Stimulated activated CD8-positive, alpha-beta memory T cell treated with anti-CD3 and anti-CD28 coated beads, Interleukin-4, amount 100 ng/mL, for 4 hours (primary cell): ENCODE measurements around the gene PPP1R36.

Experiments
- DNase-seq, 2 donors: peaks; one replicate each; pipeline ENCODE4 v3.0.0-alpha.2; 2020; ENCODE audit warnings: low read depth in 2 of 2, low spot score in 1 of 2

PPP1R36 gene, protein sequence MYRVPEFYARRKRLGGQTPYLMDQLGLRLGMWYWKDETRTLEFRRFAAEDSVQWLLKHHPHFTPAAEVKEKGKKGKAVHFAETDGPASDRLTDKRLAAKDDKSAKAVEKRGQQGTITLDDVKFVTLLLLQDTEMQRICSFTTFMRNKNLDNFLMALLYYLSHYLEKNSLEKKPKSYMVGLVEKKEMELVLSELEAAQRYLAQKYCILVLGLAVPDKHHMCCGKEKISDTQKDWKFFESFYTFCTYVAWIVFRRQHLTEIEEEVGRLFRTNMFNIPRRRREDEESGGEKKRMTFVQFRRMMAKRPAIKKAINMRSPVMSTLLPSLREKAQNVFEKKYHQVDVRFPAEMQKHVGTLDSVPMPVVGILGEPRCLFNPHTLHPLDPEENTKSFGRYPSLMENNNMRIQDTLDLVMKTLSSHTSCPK

DNA sequence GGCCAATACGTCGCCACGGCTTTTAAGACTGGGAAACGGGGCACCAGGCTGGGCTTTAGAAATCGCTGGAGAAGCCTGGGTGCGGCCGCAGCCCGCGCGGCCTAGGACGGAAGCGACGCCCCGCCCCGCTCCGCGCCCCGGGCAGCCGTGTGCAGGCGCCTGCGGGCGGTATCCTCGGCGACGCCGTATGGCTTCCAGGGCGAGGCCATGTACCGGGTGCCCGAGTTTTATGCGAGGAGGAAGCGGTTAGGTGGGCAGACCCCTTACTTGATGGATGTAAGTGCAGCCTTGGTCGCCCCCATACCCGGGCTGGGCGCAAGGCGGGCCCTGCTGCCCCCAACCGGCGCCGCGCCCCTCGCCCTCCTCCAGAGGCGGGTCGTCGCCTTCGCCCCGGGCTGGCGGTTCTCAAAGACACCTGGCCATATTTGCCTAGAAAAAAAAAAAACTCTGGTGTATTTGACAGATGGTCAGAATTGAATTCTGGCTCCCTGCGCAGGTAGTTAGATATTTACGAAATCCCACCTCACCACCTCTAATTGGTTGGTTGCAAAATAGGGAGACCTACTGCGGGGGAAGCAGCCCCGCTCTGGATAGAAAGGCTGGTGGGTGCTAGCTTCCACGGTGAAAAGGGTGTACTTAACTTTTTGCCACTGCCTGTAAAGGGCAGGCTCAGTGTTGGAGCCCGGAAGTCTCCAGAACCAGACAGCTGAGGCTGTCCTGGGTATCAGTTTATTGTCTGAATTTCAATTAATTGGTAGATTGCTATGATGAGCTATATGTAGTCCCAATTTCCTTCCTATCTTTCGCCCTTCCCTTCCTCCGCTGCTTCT lies at the start of gene PPP1R36:
Gene PPP1R36 (plus strand): TSS at position 171 of the 830 bp plus-strand sequence. CDS start 37 bp downstream, at position 208.
- DNase-seq: no peak

DNA sequence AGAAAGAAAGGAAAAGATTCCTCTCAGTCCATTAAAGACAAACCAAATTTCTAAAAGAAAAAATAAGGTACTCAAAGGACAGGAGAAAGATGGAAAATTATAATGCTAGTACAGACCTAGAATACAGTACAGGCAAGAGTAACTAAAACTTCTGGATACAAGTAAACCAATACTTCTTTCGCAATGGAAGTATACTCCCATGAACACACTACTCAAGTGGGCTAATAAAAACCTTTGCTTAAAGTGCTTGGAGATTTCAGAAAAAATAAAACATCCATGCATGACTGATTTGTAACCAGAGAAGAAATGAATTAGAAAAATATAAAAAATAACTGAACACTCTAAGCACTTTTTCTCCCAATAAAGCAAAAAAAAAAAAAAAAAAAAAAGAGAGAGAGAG lies 49.7 kb upstream of the PPP1R36 start:
- no peak for DNase-seq

DNA sequence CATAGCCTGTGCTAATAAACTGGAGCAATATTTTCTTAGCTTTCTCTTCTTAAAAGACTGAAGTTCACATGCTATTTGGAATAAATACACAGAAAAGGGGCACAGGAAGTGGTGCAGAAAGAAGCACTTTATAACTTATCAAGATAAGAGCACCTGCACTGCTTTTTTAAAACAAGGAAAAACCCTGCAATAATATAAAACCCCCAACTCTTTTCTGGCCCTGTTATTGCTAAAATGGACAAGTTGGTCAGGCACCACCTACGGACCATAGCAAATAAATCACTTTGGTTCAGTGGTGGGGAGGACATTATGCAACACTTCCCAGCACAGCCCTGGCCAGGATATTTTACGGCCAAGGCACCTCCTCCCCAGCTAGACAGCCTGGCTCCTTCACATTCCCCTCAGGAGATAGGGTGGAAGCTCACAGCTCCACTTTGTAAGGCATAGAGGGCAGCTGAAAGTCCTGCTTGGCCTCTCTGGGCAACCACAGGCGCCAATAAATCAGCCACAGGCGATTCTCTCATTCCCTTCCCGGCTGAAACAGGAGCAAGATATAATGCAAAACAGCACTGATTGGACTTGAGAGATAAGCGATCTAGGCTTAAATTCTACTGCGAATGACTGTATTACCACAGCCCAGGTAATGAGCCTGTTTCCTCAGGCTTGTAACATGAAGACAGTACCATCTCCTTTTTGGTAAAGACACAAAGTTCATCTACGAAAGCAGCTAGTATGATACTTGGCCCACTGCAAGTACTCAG lies 48.2 kb upstream of the PPP1R36 start:
- DNase-seq: no peak

DNA sequence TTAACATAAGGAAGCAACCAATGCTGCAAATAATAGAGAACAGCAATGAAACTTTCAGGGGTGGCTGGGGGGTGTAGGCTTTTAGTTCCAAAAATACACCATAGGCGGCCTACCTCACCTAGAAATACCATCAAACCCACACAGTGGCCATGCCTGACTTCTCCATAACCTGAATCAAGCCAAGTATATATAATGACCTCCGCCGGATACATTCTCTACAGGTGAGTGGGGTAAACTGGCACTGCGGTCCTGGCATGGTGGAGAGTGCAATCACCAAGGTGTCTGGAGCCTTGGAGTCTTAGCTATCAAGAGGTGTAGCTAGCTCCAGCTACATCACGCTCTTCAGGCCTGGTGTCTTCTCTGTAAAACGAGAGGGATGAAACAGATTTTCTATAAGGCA lies 47.3 kb upstream of the PPP1R36 start:
- no peak for DNase-seq

DNA sequence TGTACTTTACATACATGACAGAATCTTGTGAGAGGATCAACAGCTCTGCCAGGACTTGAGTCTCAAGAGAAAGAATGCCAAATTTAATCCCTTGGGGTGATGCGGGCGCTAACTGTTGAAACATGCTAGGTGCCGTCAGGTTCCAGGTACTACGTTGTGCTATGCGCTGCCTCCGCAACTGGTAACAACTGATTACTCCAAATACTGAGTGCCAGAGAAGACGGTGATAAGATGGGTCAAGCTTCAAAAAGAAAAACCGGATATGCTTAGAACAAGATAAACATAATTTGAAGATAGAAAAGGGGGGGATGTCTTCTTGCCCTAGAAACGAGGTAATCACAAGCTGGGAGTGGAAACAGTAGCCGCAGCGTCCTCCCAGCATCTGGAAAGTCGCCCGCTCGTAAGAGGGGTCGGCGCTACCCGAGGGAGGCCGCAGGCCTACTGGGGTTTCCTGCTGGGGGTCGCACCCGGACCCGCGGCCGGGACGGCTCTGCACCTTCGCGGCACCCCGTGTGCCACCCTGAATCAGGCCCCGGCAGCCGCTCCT lies 46.8 kb upstream of the PPP1R36 start:
- no peak for DNase-seq

DNA sequence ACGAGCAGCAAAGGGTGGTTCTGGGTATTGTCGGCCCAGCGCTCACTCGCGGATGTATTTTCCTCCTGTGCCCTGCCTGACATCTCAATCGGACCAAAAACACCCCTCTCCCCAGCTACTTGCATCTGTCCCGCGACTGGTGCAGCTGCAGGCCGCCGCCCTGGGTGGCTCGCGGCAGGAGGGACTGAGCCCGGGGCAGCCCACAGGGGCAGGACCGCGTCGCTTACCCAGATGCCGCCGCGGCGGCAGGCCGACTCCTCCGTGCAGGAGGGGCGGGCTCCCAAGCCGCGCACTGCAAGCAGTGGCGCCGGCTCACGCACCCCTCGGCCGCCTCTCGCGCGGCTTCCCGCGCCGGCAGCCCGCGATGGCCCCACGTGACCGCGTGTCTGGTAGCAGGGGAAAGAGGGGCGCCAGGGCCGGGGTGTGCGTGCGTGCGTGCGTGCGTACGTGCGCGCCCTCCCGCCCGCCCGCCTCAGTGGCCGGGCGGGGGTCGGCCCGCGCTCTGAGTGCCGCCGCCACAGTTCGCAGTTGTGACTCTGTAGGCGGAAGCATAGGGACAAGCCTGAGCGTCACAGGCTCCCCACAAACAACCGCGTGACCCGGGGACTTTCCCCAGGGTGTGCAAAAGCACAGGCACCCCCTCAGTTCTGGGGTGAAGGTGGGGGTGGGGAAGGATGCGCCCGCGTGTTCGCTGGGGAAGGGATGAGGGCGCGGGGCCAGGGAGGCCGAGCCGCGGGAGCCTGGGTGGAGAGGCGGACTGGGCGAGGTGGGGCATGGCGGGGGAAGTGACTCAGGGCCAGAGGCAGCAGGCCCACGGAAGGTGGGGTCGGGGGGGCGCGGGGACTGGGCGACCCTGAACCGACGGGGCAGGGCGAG lies 46.1 kb upstream of the PPP1R36 start, which contains the start of gene ZBTB25:
Gene ZBTB25 (minus strand): TSS at position 405 of the 876 bp plus-strand sequence. CDS start 13,305 bp downstream, outside the sequence.
- DNase-seq: peak; percentile 93 to 94

DNA sequence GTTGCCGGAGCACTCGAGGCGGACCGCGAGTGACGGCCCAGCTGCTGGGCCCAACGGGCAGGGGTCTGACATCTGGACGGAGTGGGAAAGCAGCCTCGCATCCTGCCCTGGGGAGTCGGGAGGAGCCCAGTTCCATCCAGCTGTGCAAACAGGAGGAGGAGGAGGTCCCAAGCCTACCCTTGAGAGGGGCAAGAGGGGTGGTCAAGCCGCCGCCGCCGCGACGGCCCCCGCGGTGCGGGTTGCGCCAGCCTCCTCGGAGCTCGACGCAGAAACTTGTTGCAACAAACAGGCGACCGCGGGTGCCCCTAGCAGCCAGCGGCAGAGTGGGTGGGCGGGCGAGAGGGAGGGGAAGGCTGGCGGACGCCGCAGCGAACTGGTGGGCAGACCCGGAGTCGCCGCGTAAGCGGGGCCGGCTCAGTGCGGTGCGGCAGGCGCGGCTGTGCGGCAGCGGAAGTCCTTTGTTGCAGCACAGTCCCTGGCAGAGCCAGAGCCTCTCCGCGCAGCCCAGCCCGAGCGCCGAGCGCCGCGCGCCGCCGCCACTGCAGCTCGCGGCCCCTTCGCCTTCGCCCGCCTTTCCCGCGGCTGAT lies 45.4 kb upstream of the PPP1R36 start, which contains the start of gene ZBTB1:
Gene ZBTB1 (plus strand): TSS at position 461 of the 587 bp plus-strand sequence. CDS start 16,735 bp downstream, outside the sequence.
- DNase-seq: peak; percentile 59 to 81

DNA sequence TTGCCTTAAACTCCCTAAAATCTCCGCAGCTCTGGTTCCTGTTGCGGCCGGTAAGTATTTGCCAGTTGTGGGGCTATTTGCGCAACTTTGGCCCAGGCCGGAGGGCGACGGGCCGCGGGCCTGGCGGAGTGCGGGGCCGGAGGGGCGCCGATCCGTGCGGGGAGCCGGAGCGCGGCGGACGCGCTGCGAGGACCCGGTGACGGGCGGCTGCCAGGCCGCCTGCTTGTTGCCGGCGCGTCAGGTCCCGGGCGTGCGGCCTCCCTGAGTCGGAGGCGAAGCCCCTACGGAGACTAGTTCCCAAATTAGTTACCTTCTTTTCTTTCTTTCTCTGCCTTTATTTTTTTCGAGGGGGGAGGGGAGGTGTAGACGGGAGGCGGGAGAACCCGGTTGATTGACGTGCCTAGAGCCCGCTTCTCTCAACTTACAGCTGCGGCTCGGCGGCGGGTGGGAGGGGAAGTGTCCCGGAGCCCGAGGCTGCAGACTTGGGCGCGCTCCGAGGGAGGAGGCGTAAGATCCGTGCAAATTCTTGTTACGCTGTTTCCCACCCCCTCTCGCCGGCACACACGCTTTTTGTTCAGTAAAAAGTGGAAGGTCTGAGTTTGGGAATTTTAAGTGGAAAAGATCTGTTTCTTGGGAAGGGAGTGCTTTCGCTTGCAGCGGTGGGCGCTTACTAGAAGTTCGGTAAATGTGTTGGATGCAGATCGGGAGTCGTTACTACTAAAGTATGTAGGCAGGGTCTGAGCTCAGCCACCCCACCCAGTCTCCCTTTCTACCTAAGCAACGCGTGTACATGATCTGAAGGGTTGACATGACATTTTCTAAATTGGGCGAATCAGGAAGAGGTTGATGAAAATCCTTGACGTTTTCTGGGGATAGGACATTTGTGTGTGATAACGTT lies 44.6 kb upstream of the PPP1R36 start:
- DNase-seq: peak; percentile 56 to 72

DNA sequence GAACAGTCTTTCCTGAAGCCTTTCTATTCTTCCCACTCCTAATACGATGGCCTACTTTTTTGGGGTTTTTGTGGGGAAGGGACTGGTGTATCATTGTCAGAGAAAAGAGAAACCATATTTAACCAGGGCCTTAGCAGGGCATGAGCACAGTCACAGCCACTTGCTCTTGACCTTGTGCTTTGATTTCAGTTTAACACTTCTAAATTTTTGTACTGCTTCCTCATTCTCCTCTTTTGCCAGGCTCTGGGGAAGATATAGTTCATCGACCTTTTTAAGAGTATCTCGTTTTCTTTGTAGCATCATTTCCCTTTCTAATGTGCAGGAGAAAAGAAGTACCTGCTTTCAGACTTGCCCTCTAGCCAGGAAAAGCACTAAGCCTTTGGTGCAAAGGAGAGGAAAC lies 43.0 kb upstream of the PPP1R36 start:
- DNase-seq: no peak

DNA sequence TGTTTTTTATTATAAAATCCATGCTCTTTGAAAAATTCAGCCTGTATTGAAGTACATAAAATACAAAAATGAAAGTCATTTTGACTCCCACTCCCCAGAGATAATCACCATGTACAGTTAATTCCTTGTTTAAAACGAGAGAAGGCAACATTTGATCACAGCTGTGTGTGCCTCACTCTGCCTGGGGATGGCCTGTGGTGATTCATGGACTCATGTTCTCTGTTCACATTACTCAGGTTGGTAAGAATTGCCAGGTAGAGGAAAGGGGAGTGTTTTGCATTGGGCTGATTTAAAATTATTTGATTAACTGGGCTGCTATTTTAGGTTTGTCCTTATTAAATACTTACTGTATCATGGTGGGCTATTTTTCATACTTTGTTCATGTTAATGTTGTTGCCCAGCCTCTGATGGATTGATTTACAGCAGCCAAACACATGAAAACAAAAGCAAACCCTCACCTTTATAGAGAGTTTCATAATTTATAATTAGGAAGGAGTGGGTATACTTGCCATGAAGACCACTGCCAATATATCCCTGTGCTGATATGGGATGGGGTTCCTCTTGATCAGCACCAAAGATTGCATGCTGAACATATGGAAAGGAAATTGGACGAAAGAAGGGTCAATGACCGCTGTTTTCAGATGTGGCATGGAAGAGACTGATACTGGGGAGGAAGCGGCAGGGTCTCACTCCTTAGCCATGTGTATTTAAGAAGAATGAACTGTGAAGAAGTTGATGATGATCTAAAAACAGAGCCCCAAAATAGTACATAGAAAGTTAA lies 42.2 kb upstream of the PPP1R36 start:
- DNase-seq: peak in 1 of 2 donors; percentile 13

DNA sequence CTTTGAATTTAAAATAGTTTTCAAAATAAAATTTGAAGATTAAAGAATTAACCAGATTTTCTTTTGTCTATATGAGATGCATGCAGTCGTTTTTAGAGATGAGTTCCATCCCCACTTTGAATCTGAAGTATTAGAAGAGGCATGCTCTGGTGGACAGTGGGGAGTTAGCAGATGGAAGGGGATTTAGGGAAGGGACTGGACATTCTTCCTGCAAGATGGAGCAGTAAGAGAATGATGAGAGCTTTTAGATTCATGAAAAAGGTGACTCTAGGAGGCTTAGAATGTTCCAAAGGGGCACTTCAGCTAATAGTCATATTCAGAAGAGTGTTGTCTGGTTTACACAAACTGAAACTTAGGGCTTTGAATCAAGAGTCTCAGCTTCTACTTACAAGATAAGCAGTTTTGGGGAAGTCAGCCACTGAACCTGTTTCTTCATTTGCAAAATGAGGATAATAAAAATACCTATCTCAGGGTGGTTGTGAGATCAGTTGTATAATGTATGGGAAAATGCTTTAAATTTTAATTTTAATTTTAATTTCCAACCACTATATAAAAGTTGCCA lies 41.5 kb upstream of the PPP1R36 start:
- no peak for DNase-seq

DNA sequence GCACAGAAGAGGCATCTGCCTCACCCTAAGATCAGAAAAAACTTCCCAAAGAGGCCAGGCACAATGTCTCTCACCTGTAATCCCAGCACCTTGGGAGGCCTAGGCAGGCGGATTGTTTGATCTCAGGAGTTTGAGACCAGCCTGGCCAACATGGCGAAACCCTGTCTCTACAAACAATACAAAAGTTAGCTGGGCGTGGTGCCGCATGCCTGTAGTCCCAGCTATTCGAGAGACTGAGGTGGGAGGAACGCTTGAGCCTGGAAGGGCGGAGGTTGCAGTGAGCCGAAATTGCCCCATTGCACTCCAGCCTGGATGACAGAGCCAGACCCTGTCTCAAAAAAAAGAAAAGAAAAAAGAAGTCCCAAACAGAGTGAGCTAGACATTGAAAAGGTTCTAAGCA lies 40.7 kb upstream of the PPP1R36 start:
- no peak for DNase-seq

DNA sequence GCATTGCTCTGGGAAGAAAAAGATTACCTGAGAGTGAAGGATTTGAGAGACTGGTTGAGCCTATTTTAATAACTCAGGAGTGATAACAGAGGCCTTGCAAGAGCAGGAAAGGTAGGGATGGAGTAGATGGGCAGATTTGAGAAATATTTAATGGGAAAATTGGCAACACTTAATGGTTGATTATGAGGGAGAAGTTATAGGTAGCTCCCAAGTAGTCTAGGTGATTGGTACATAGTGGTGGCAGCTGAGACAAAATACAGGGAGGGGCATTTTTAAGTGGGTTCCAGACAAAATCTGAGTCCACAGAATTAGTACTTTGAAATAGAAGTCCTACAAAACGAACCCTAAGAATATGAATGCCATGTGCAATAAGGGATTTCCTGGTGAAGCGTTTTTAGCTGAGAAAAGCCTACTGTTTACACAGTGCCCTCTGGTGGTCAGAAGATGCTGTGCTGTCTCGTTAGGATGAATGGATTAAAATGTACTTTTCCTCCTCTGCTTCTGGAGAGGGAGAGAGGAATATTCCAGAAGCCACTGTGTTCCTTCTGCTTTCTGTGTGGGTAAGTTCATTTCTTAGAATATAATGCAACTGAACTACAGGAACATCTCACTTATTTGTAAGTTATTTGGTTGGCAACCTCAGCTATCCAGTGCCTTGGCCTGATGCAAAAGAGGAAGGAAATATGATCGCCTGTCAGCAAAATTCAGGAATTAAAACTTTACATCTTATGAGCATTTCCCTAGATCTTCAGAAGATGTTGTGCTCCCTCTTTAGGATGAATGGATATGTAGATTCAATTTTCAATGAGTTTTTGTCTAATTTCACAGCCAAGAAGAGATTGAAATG lies 38.7 kb upstream of the PPP1R36 start:
- DNase-seq: peak; percentile 39 to 53

DNA sequence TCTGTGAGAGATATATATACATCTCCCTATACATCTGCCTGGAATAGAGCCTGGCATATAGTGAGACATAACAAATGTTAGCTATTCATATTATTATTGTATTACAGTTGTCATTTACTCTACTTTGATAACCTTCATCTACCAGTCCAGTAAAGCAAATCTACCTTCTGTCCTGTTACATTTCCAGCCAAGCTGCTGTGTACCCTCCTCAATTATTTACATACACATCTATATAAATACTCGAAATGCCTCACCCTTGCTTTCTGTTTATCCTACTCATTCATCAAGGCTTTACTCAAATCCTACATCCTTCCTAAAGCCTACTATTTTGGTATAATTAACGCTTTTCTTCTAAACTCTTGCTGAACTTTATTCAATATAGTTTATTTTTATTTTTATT lies 36.5 kb upstream of the PPP1R36 start:
- no peak for DNase-seq

DNA sequence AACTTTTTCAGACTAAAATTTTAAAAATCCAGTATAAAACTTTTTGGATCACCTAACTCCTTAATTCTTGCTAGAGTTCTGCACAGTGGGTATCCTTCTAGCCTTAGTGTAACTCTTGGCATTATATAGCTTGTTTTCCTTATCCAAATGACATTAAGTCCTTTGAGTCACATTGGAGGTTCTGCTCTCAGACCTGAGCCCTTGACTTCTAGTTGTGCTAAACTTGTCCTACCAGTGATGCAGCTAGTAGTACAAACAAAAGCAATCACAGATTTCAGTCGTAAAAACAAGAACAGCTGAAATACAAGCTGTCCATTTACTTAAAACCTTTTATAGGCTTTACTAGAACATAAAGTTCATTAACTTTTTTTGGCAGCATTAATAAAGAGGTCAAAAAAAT lies 34.7 kb upstream of the PPP1R36 start:
- no peak for DNase-seq

DNA sequence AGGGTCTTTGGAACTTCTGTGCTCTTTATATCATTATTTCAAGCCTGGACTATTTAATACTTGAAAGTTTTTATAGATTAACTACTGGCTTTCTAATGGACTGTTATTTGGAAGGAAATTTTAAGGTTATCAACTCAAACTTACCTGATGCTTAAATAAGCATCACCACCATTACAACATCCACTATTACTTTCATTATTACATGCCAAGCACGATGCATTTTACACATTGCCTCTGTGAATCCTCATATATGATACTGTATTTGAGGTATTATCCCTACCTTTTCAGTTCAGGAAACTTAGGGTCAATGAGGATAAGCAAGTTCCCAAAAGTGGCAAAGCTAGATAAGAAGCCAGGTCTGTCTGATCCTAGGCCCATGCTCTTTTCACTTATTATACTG lies 32.8 kb upstream of the PPP1R36 start:
- no peak for DNase-seq
